GM23338 (cell line): ENCODE data around the gene SMYD1. TPM values are rescaled to one million over a fixed set of nuclear protein-coding genes. Genes with fewer than 3 reads are reported as not detected.

Experiments used
- ATAC-seq: fragments of 200-7000 bp; cut with Tn5 transposase; 3 replicates; pipeline ENCODE4 v1.9.1; 2020
- DNase-seq: peaks from one replicate; pipeline ENCODE4 v3.0.0-alpha.2; 2015; ENCODE audit warnings: low spot score
- H2AFZ ChIP-seq: fragments of 200-600 bp; sonication (generic); 2 replicates; pipeline ENCODE4 v1.8.0; 2016; ENCODE audit warnings: antibody characterized with exemption, mild to moderate bottlenecking, moderate library complexity
- H3F3A ChIP-seq: fragments of 200-600 bp; sonication (generic); replicated peaks from 2 replicates; pipeline ENCODE4 v1.8.0; 2017; ENCODE audit warnings: antibody characterized with exemption, mixed run types, low read depth
- H3K27ac ChIP-seq: fragments of 200-600 bp; sonication (generic); 2 replicates; pipeline ENCODE4 v1.6.1; 2016; ENCODE audit warnings: low read depth
- H3K27me3 ChIP-seq: fragments of 200-600 bp; sonication (generic); 2 replicates; pipeline ENCODE4 v1.8.0; 2016; ENCODE audit warnings: mild to moderate bottlenecking, mixed run types, moderate library complexity; ENCODE audit not compliant: insufficient read depth
- H3K36me3 ChIP-seq: fragments of 200-600 bp; sonication (generic); 2 replicates; pipeline ENCODE4 v1.8.0; 2016; ENCODE audit warnings: mild to moderate bottlenecking; ENCODE audit not compliant: insufficient read depth
- H3K4me1 ChIP-seq: fragments of 200-600 bp; sonication (generic); 2 replicates; pipeline ENCODE4 v1.8.0; 2016; ENCODE audit warnings: mild to moderate bottlenecking, moderate library complexity; ENCODE audit not compliant: insufficient read depth
- H3K4me2 ChIP-seq: fragments of 200-600 bp; sonication (generic); 2 replicates; pipeline ENCODE4 v1.7.1; 2017; ENCODE audit warnings: mixed run types
- H3K4me3 ChIP-seq: fragments of 200-600 bp; sonication (generic); 2 replicates; pipeline ENCODE4 v1.6.1; 2016; ENCODE audit warnings: mixed run types
- H3K79me2 ChIP-seq: fragments of 200-600 bp; sonication (generic); replicated peaks from 2 replicates; pipeline ENCODE4 v1.8.0; 2017; ENCODE audit warnings: mild to moderate bottlenecking; ENCODE audit not compliant: insufficient read depth
- H3K9me2 ChIP-seq: fragments of 200-600 bp; sonication (generic); 2 replicates; pipeline ENCODE4 v1.8.0; 2017; ENCODE audit not compliant: insufficient read depth
- H4K20me1 ChIP-seq: fragments of 200-600 bp; sonication (generic); replicated peaks from 2 replicates; pipeline ENCODE4 v1.8.0; 2017; ENCODE audit warnings: mild to moderate bottlenecking; ENCODE audit not compliant: insufficient read depth
- H3K27ac Mint-ChIP-seq: 2 replicates; pipeline ENCODE4 v1.8.0; 2020; ENCODE audit warnings: inconsistent platforms, mild to moderate bottlenecking, moderate library complexity, mixed read lengths
- H3K27me3 Mint-ChIP-seq: 3 replicates; pipeline ENCODE4 v1.8.0; 2022; ENCODE audit warnings: low read depth, mild to moderate bottlenecking, moderate library complexity, mixed read lengths, inconsistent platforms; ENCODE audit not compliant: insufficient read depth, poor library complexity
- H3K36me3 Mint-ChIP-seq: 3 replicates; pipeline ENCODE4 v1.8.0; 2021; ENCODE audit warnings: low read depth, mild to moderate bottlenecking, inconsistent platforms, moderate library complexity, mixed read lengths
- H3K4me1 Mint-ChIP-seq: 3 replicates; pipeline ENCODE4 v1.8.0; 2020; ENCODE audit warnings: mild to moderate bottlenecking, inconsistent platforms, mixed read lengths
- H3K4me3 Mint-ChIP-seq: 3 replicates; pipeline ENCODE4 v1.8.0; 2021; ENCODE audit warnings: moderate library complexity, mild to moderate bottlenecking, inconsistent platforms, mixed read lengths
- H3K9me3 Mint-ChIP-seq: 3 replicates; pipeline ENCODE4 v1.8.0; 2020; ENCODE audit warnings: moderate library complexity, mild to moderate bottlenecking, inconsistent platforms, mixed read lengths
- CREB1 ChIP-seq: fragments of 250-450 bp; sonication (Bioruptor Pico); IDR thresholded peaks from 2 replicates; pipeline ENCODE4 v1.5.0; 2020; ENCODE audit warnings: low read depth, mild to moderate bottlenecking, moderate library complexity
- EZH2 ChIP-seq: fragments of 200-600 bp; sonication (generic); IDR thresholded peaks from one replicate; pipeline ENCODE4 v1.8.0; 2017; ENCODE audit warnings: antibody characterized with exemption, mild to moderate bottlenecking, low read depth; ENCODE audit not compliant: unreplicated experiment
- EZH2phosphoT487 ChIP-seq: fragments of 200-600 bp; sonication (generic); IDR thresholded peaks from one replicate; pipeline ENCODE4 v1.8.1; 2018; ENCODE audit warnings: antibody characterized with exemption; ENCODE audit not compliant: unreplicated experiment
- JUNB ChIP-seq: IDR thresholded peaks from one replicate; pipeline ENCODE4 v1.6.1; 2016; ENCODE audit warnings: antibody characterized with exemption; ENCODE audit not compliant: unreplicated experiment
- NANOG ChIP-seq: IDR thresholded peaks from 2 replicates; pipeline ENCODE4 v1.6.1; 2016; ENCODE audit warnings: antibody characterized with exemption, borderline replicate concordance
- POLR2AphosphoS5 ChIP-seq: IDR thresholded peaks from 2 replicates; pipeline ENCODE4 v1.6.1; 2016; ENCODE audit warnings: antibody characterized with exemption, low read depth
- STAT1 ChIP-seq: IDR thresholded peaks from one replicate; pipeline ENCODE4 v1.6.1; 2016; ENCODE audit warnings: antibody characterized with exemption; ENCODE audit not compliant: unreplicated experiment
- ZNF114 ChIP-seq: fragments of 250-450 bp; sonication (Bioruptor Pico); IDR thresholded peaks from 2 replicates; pipeline ENCODE4 v1.5.0; 2020; ENCODE audit warnings: mild to moderate bottlenecking, moderate library complexity
- ZNF331 ChIP-seq: fragments of 250-450 bp; sonication (Bioruptor Pico); IDR thresholded peaks from 2 replicates; pipeline ENCODE4 v1.5.0; 2020; ENCODE audit warnings: low read depth, mild to moderate bottlenecking, moderate library complexity
- polyA plus RNA-seq: library from polyadenylated mRNA; unstranded; fragments of >200 nt; fragmentation: Nextera tagmentation; extraction: Ambion mirVana; gene quantifications from 2 replicates; pipeline ENCODE4 v1.2.1, GENCODE V29; 2016
- total RNA-seq: library from RNA; depleted of rRNA; stranded (reverse); fragments of >200 nt; shearing (Covaris generic); gene quantifications from 2 replicates; pipeline ENCODE4 v1.2.3, GENCODE V29; 2014
- TF ChIP-seq, protein P1 (sequence below), 2 experiments: fragments of 200-600 bp in 1 of 2; sonication (generic) in 1 of 2; conservative IDR thresholded peaks; 2 replicates each; pipeline versions ENCODE4 v1.5.1 to v1.6.1; 2016 to 2017; ENCODE audit warnings: antibody characterized with exemption in 2 of 2, low read depth in 2 of 2, mild to moderate bottlenecking in 2 of 2, moderate library complexity in 1 of 2
- TF ChIP-seq, protein P2 (sequence below): IDR thresholded peaks from 2 replicates; pipeline ENCODE4 v1.6.1; 2016; ENCODE audit warnings: antibody characterized with exemption
- TF ChIP-seq, protein P3 (sequence below): IDR thresholded peaks from one replicate; pipeline ENCODE4 v1.6.1; 2018; ENCODE audit warnings: antibody characterized with exemption; ENCODE audit not compliant: unreplicated experiment
- TF ChIP-seq, protein P4 (sequence below): fragments of 250-450 bp; sonication (Bioruptor Pico); IDR thresholded peaks from 2 replicates; pipeline ENCODE4 v1.5.0; 2020; ENCODE audit warnings: mild to moderate bottlenecking, moderate library complexity

SMYD1 gene
- total and polyA plus RNA-seq, 2 experiments from 2014 or later = 0.07 TPM; not detected in 1

DNA sequence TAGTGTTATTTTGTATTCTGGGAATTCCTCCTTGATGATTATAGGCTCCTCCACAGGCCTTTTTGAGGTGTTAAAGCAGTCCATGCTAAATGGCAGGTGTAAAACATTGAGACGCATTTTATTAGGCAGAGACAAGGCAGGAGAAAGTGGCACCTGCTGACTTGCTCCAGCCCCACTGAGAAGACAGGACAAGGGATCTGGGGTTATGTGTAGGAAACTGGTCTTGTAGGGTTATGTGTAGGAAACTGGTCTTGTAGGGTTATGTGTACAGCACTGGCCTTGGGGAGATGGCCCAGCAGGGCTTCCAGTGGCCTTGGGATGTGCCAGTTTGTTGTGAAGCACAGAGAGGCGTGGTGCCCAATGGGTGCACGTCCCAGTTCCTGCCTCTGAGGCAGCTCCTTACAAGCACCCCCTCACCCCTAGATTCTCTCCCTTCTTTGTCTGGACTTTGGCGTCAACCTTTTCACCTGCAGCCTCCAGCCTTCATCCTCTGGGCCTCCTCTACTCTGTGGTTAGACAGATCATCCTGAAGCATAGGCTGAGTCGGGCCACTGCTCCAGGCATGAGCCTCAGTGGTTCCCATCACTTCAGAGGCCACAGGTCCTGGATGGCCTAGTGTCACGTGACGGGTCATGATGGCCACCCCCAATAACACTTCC lies 61.2 kb downstream of the SMYD1 start:
- H3K9me3 Mint-ChIP-seq = no peaks in the 10 kb centered on the region

More for the DNA sequence above, 61.2 kb downstream of the SMYD1 start:
- ATAC-seq = no peak
- Histone ChIP-seq H3F3A (no peaks in the 10 kb centered on the region), H3K4me2 (no peak overlapping the region), H3K27me3 (no peaks in the 10 kb centered on the region), H3K27ac (no peak overlapping the region), H3K4me1 (no peaks in the 10 kb centered on the region), H4K20me1 (no peaks in the 10 kb centered on the region), H3K36me3 (no peaks in the 10 kb centered on the region), H3K4me3 (no peak overlapping the region), H3K9me2 (0 out of 2 replicates have a peak, but pooled peaks cover 2% of the 10 kb centered on the region), H2AFZ (no peak overlapping the region), H3K79me2 (no peaks in the 10 kb centered on the region)
- Mint-ChIP-seq H3K4me1 (peaks cover 4% of the 10 kb centered on the region; the same call in 1 of the 3 replicates), H3K4me3 (no peak overlapping the region), H3K36me3 (no peaks in the 10 kb centered on the region; the same call in 2 of the 3 replicates), H3K27me3 (peaks cover 1% of the 10 kb centered on the region), H3K27ac (no peak overlapping the region)
- no peak for DNase-seq
- TF ChIP-seq ZNF331 (no peak), ZNF114 (CRISPR knock-in tag) (no peak), NANOG (no peak), POLR2AphosphoS5 (no peak), STAT1 (no peak), JUNB (no peak), EZH2 (no peak), CREB1 (CRISPR knock-in tag) (no peak), EZH2phosphoT487 (no peak)
- TF ChIP-seq, protein P1, sequence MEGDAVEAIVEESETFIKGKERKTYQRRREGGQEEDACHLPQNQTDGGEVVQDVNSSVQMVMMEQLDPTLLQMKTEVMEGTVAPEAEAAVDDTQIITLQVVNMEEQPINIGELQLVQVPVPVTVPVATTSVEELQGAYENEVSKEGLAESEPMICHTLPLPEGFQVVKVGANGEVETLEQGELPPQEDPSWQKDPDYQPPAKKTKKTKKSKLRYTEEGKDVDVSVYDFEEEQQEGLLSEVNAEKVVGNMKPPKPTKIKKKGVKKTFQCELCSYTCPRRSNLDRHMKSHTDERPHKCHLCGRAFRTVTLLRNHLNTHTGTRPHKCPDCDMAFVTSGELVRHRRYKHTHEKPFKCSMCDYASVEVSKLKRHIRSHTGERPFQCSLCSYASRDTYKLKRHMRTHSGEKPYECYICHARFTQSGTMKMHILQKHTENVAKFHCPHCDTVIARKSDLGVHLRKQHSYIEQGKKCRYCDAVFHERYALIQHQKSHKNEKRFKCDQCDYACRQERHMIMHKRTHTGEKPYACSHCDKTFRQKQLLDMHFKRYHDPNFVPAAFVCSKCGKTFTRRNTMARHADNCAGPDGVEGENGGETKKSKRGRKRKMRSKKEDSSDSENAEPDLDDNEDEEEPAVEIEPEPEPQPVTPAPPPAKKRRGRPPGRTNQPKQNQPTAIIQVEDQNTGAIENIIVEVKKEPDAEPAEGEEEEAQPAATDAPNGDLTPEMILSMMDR (conservative IDR thresholded peaks at IDR 0.05; ENCODE audit: low read depth in 2 of 2) = no peak
- TF ChIP-seq, protein P2, sequence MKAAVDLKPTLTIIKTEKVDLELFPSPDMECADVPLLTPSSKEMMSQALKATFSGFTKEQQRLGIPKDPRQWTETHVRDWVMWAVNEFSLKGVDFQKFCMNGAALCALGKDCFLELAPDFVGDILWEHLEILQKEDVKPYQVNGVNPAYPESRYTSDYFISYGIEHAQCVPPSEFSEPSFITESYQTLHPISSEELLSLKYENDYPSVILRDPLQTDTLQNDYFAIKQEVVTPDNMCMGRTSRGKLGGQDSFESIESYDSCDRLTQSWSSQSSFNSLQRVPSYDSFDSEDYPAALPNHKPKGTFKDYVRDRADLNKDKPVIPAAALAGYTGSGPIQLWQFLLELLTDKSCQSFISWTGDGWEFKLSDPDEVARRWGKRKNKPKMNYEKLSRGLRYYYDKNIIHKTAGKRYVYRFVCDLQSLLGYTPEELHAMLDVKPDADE = no peak
- TF ChIP-seq, protein P3, sequence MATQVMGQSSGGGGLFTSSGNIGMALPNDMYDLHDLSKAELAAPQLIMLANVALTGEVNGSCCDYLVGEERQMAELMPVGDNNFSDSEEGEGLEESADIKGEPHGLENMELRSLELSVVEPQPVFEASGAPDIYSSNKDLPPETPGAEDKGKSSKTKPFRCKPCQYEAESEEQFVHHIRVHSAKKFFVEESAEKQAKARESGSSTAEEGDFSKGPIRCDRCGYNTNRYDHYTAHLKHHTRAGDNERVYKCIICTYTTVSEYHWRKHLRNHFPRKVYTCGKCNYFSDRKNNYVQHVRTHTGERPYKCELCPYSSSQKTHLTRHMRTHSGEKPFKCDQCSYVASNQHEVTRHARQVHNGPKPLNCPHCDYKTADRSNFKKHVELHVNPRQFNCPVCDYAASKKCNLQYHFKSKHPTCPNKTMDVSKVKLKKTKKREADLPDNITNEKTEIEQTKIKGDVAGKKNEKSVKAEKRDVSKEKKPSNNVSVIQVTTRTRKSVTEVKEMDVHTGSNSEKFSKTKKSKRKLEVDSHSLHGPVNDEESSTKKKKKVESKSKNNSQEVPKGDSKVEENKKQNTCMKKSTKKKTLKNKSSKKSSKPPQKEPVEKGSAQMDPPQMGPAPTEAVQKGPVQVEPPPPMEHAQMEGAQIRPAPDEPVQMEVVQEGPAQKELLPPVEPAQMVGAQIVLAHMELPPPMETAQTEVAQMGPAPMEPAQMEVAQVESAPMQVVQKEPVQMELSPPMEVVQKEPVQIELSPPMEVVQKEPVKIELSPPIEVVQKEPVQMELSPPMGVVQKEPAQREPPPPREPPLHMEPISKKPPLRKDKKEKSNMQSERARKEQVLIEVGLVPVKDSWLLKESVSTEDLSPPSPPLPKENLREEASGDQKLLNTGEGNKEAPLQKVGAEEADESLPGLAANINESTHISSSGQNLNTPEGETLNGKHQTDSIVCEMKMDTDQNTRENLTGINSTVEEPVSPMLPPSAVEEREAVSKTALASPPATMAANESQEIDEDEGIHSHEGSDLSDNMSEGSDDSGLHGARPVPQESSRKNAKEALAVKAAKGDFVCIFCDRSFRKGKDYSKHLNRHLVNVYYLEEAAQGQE = no peak
- TF ChIP-seq, protein P4, sequence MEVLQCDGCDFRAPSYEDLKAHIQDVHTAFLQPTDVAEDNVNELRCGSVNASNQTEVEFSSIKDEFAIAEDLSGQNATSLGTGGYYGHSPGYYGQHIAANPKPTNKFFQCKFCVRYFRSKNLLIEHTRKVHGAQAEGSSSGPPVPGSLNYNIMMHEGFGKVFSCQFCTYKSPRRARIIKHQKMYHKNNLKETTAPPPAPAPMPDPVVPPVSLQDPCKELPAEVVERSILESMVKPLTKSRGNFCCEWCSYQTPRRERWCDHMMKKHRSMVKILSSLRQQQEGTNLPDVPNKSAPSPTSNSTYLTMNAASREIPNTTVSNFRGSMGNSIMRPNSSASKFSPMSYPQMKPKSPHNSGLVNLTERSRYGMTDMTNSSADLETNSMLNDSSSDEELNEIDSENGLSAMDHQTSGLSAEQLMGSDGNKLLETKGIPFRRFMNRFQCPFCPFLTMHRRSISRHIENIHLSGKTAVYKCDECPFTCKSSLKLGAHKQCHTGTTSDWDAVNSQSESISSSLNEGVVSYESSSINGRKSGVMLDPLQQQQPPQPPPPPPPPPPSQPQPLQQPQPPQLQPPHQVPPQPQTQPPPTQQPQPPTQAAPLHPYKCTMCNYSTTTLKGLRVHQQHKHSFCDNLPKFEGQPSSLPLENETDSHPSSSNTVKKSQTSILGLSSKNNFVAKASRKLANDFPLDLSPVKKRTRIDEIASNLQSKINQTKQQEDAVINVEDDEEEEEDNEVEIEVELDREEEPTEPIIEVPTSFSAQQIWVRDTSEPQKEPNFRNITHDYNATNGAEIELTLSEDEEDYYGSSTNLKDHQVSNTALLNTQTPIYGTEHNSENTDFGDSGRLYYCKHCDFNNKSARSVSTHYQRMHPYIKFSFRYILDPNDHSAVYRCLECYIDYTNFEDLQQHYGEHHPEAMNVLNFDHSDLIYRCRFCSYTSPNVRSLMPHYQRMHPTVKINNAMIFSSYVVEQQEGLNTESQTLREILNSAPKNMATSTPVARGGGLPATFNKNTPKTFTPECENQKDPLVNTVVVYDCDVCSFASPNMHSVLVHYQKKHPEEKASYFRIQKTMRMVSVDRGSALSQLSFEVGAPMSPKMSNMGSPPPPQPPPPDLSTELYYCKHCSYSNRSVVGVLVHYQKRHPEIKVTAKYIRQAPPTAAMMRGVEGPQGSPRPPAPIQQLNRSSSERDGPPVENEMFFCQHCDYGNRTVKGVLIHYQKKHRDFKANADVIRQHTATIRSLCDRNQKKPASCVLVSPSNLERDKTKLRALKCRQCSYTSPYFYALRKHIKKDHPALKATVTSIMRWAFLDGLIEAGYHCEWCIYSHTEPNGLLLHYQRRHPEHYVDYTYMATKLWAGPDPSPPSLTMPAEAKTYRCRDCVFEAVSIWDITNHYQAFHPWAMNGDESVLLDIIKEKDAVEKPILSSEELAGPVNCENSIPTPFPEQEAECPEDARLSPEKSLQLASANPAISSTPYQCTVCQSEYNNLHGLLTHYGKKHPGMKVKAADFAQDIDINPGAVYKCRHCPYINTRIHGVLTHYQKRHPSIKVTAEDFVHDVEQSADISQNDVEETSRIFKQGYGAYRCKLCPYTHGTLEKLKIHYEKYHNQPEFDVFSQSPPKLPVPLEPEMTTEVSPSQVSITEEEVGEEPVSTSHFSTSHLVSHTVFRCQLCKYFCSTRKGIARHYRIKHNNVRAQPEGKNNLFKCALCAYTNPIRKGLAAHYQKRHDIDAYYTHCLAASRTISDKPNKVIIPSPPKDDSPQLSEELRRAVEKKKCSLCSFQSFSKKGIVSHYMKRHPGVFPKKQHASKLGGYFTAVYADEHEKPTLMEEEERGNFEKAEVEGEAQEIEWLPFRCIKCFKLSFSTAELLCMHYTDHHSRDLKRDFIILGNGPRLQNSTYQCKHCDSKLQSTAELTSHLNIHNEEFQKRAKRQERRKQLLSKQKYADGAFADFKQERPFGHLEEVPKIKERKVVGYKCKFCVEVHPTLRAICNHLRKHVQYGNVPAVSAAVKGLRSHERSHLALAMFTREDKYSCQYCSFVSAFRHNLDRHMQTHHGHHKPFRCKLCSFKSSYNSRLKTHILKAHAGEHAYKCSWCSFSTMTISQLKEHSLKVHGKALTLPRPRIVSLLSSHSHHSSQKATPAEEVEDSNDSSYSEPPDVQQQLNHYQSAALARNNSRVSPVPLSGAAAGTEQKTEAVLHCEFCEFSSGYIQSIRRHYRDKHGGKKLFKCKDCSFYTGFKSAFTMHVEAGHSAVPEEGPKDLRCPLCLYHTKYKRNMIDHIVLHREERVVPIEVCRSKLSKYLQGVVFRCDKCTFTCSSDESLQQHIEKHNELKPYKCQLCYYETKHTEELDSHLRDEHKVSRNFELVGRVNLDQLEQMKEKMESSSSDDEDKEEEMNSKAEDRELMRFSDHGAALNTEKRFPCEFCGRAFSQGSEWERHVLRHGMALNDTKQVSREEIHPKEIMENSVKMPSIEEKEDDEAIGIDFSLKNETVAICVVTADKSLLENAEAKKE = no peak
